Hepatocyte (in vitro differentiated cells): ENCODE results near the gene ARL8B. TPM values are rescaled to one million over a fixed set of nuclear protein-coding genes. Genes with fewer than 3 reads are reported as not detected.
"Not testable (repeated sequence)": the region's sequence is repeated elsewhere in the genome, so short reads cannot be mapped to it uniquely, and the experiment has no call there.

Experiments
- DNase-seq: peaks from one replicate; pipeline ENCODE4 v3.0.0-alpha.2; 2016; ENCODE audit warnings: low spot score
- H2AFZ ChIP-seq: fragments of 200-600 bp; sonication (generic); 2 replicates; pipeline ENCODE4 v1.6.0; 2016; ENCODE audit warnings: antibody characterized with exemption, mild to moderate bottlenecking
- H3K27ac ChIP-seq: fragments of 200-600 bp; sonication (generic); 2 replicates; pipeline ENCODE4 v1.5.1; 2016; ENCODE audit warnings: mild to moderate bottlenecking
- H3K27me3 ChIP-seq: fragments of 200-600 bp; sonication (generic); 2 replicates; pipeline ENCODE4 v1.6.1; 2016
- H3K36me3 ChIP-seq: fragments of 200-600 bp; sonication (generic); replicated peaks from 2 replicates; pipeline ENCODE4 v1.5.1; 2016; ENCODE audit warnings: low read depth; ENCODE audit not compliant: insufficient read depth
- H3K4me1 ChIP-seq: fragments of 200-600 bp; sonication (generic); 2 replicates; pipeline ENCODE4 v1.5.1; 2016; ENCODE audit warnings: mild to moderate bottlenecking, moderate library complexity; ENCODE audit not compliant: insufficient read depth
- H3K4me2 ChIP-seq: fragments of 200-600 bp; sonication (generic); 2 replicates; pipeline ENCODE4 v1.6.0; 2016
- H3K4me3 ChIP-seq: fragments of 200-600 bp; sonication (generic); 2 replicates; pipeline ENCODE4 v1.5.1; 2016; ENCODE audit warnings: mild to moderate bottlenecking
- H3K79me2 ChIP-seq: fragments of 200-600 bp; sonication (generic); 2 replicates; pipeline ENCODE4 v1.6.0; 2017; ENCODE audit warnings: mild to moderate bottlenecking
- H3K9me2 ChIP-seq: fragments of 200-600 bp; sonication (generic); replicated peaks from 2 replicates; pipeline ENCODE4 v1.6.0; 2017; ENCODE audit warnings: mild to moderate bottlenecking; ENCODE audit not compliant: insufficient read depth
- H3K9me3 ChIP-seq: fragments of 200-600 bp; sonication (generic); 2 replicates; pipeline ENCODE4 v1.5.1; 2016; ENCODE audit warnings: low read depth, mild to moderate bottlenecking
- H4K20me1 ChIP-seq: fragments of 200-600 bp; sonication (generic); 2 replicates; pipeline ENCODE4 v1.6.0; 2016; ENCODE audit warnings: mild to moderate bottlenecking; ENCODE audit not compliant: insufficient read depth, poor library complexity, severe bottlenecking
- CTCF ChIP-seq: fragments of 200-600 bp; sonication (generic); IDR thresholded peaks from 2 replicates; pipeline ENCODE4 v1.5.1; 2016; ENCODE audit warnings: antibody characterized with exemption, mild to moderate bottlenecking; ENCODE audit not compliant: poor library complexity
- EZH2 ChIP-seq: fragments of 200-600 bp; sonication (generic); IDR thresholded peaks from 2 replicates; pipeline ENCODE4 v1.6.1; 2016; ENCODE audit warnings: antibody characterized with exemption, mild to moderate bottlenecking, borderline replicate concordance
- EZH2phosphoT487 ChIP-seq: fragments of 200-600 bp; sonication (generic); IDR thresholded peaks from one replicate; pipeline ENCODE4 v1.6.1; 2018; ENCODE audit warnings: antibody characterized with exemption, mild to moderate bottlenecking, low read depth, moderate library complexity; ENCODE audit not compliant: unreplicated experiment, severe bottlenecking
- WGBS: methylation state at CpG from one replicate; pipeline ENCODE4 v1.1.6; 2016; ENCODE audit warnings: low lambda C conversion rate; ENCODE audit errors: missing lambda C conversion rate; 5-methylcytosine and 5-hydroxymethylcytosine counted together
- polyA plus RNA-seq: library from polyadenylated mRNA; unstranded; fragments of >200 nt; fragmentation: Nextera tagmentation; extraction: Ambion mirVana; gene quantifications from 2 replicates; pipeline ENCODE4 v1.2.1, GENCODE V29; 2016
- total RNA-seq: library from RNA; depleted of rRNA; stranded (reverse); fragments of >200 nt; gene quantifications from 2 replicates; pipeline ENCODE4 v1.2.3, GENCODE V29; 2014

ARL8B gene
- total and polyA plus RNA-seq, 2 experiments from 2014 or later = 58.1 to 94.4 TPM

DNA sequence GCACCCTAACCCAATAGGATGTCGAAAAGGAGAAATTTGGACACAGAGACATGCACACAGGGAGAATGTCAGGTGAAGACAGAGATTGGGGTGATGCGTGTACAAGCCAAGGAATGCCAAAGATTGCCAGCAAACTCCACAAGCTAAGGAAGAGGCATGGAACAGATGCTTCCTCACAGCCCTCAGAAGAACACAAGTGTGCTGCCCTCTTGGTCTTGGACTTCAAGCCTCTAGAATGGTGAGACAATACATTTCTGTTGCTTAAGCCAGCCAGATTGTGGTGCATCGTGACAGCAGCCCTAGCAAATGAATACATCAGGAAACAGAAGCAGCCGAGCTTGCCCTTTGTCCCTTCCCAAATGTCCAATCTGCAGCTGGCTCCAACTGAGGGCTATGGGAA lies 23.7 kb upstream of the ARL8B start:
- Histone ChIP-seq H3K27ac (no peak overlapping the region), H3K27me3 (no peaks in the 10 kb centered on the region), H3K9me2 (no peaks in the 10 kb centered on the region), H2AFZ (no peak overlapping the region), H3K36me3 (no peaks in the 10 kb centered on the region), H3K9me3 (no peaks in the 10 kb centered on the region), H3K4me2 (no peak overlapping the region), H3K4me3 (no peak overlapping the region), H3K4me1 (no peaks in the 10 kb centered on the region), H3K79me2 (no peaks in the 10 kb centered on the region), H4K20me1 (no peaks in the 10 kb centered on the region)
- WGBS = 77% methylated on average over 4 of the region's 4 CpGs
- no peak for DNase-seq
- TF ChIP-seq EZH2 = no peak
- TF ChIP-seq CTCF = no peak
- TF ChIP-seq EZH2phosphoT487 = no peak

DNA sequence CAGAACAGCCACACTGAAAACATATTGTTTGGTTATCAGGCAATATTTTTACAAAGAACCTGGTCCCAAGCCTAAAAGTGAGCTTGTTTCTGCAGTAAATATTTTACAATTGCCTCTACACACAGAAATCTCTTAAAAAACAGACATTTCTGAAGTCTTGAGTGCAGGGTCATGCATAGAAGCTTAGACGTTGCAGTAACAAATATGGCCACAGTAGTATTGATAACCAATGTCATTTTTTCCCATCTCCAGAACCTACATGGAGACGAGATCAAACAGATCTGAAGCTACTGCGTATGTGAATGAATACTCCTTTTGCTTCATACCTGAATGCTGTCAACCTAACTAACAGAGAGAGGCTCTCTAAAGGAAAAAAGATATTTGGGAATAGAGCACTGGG lies 19.6 kb upstream of the ARL8B start:
- no peak overlapping the region for H3K27ac ChIP-seq
- H3K9me2 ChIP-seq = no peaks in the 10 kb centered on the region
- DNase-seq = no peak
- no peak overlapping the region for H3K4me3 ChIP-seq
- no peaks in the 10 kb centered on the region for H3K36me3 ChIP-seq
- H3K9me3 ChIP-seq = no peaks in the 10 kb centered on the region
- no peaks in the 10 kb centered on the region for H4K20me1 ChIP-seq
- H2AFZ ChIP-seq = no peak overlapping the region
- H3K4me2 ChIP-seq = no peak overlapping the region
- WGBS = 88% methylated on average over 3 of the region's 3 CpGs
- H3K27me3 ChIP-seq = no peaks in the 10 kb centered on the region
- no peaks in the 10 kb centered on the region for H3K4me1 ChIP-seq
- no peaks in the 10 kb centered on the region for H3K79me2 ChIP-seq
- no peak for TF ChIP-seq EZH2phosphoT487
- TF ChIP-seq CTCF = no peak
- TF ChIP-seq EZH2 = no peak

DNA sequence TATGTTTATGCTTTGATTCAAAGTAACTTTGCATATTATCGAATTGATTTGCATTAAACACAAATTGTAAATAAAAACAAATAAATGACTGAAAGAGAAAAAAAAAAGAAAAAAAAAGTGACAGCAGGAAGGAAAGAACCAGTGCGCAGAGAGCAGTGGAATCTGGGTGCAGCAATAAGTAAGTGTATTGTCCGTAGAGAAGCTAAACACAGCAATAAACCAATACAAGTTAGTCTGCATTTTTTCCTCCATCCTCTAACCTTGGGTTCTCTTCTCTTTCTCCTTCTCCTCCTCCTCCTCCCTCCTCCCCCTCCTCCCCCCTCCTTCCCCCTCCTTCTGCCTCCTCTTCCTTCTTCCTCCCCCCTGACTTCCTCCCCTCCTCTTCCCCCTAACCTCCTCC lies 18.3 kb upstream of the ARL8B start:
- Histone ChIP-seq H3K79me2 (no peaks in the 10 kb centered on the region), H3K4me3 (no peak overlapping the region), H3K9me3 (no peaks in the 10 kb centered on the region), H3K9me2 (no peaks in the 10 kb centered on the region), H3K4me1 (no peaks in the 10 kb centered on the region), H2AFZ (no peak overlapping the region), H3K4me2 (no peak overlapping the region), H3K27ac (no peak overlapping the region), H3K36me3 (no peaks in the 10 kb centered on the region), H3K27me3 (no peaks in the 10 kb centered on the region), H4K20me1 (no peaks in the 10 kb centered on the region)
- WGBS = 74% methylated on average over 3 of the region's 3 CpGs
- no peak for DNase-seq
- TF ChIP-seq EZH2phosphoT487 (no peak), CTCF (no peak), EZH2 (no peak)

DNA sequence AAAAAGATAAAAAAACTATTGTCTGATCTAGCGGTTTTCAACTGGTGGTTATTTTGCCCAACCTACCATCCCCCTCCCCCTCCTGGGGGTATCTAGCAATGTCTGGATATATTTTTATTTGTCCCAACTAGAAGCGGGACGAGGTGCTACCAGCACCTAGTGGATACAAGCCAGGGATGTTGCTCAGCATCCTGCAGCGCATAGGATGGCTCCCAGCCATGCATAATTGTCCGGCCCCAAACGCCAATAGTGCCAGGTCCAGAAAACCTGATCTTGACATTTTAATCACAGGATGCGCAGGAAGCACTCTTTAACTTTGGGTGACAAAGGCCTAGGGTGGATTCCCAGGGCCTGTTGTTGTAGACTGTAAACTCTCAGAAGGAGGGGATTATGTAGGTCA lies 17.0 kb upstream of the ARL8B start:
- H3K4me1 ChIP-seq = no peaks in the 10 kb centered on the region
- no peak for DNase-seq
- H3K4me2 ChIP-seq = no peak overlapping the region
- no peaks in the 10 kb centered on the region for H3K9me3 ChIP-seq
- no peak overlapping the region for H3K27ac ChIP-seq
- no peak overlapping the region for H2AFZ ChIP-seq
- no peaks in the 10 kb centered on the region for H3K27me3 ChIP-seq
- no peaks in the 10 kb centered on the region for H3K9me2 ChIP-seq
- H3K36me3 ChIP-seq = no peaks in the 10 kb centered on the region
- H4K20me1 ChIP-seq = no peaks in the 10 kb centered on the region
- WGBS = 96% methylated on average over 7 of the region's 7 CpGs
- TF ChIP-seq EZH2phosphoT487 (no peak), CTCF (no peak), EZH2 (no peak)
- no peaks in the 10 kb centered on the region for H3K79me2 ChIP-seq
- no peak overlapping the region for H3K4me3 ChIP-seq

GRCh38 chr3:5106371-5106770 lies 15.7 kb upstream of the ARL8B start:
- H3K27ac ChIP-seq, H3K4me1 ChIP-seq, H3K27me3 ChIP-seq, H3K36me3 ChIP-seq, H3K9me2 ChIP-seq, H4K20me1 ChIP-seq, H3K9me3 ChIP-seq, H3K79me2 ChIP-seq, H3K4me2 ChIP-seq, H2AFZ ChIP-seq, DNase-seq, H3K4me3 ChIP-seq: not testable (repeated sequence)
- 90% methylated on average over 9 of the region's 9 CpGs for WGBS

DNA sequence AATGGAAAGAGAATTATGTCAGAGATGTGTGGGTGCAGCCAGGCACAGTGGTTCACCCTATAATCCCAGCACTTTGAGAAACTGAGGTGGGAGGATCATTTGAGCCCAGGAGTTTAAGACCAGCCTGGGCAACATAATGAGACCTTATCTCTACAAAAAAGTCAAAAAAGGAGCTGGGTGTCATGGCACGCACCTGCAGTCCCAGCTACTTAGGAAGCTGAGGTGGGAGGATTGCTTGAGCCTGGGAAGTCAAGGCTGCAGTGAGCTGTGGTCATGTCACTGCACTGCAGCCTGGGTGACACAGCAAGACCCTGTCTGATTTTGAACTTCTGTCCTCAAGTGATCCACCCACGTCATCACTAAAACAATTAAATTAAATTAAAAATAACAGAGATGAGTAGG lies 15.2 kb upstream of the ARL8B start:
- H3K4me3 ChIP-seq, H2AFZ ChIP-seq, H3K27ac ChIP-seq, H3K36me3 ChIP-seq, H3K4me2 ChIP-seq, H3K27me3 ChIP-seq, H3K79me2 ChIP-seq, H3K9me2 ChIP-seq, H3K4me1 ChIP-seq, H3K9me3 ChIP-seq, DNase-seq, H4K20me1 ChIP-seq: not testable (repeated sequence)
- WGBS = 85% methylated on average over 2 of the region's 2 CpGs
